GM18858 (cell line): ENCODE measurements around the gene TTC28.

ENCODE experiments used
- ATAC-seq: cut with Tn5 transposase; IDR thresholded peaks from one replicate; pipeline ENCODE4 v1.9.1; 2021; ENCODE audit not compliant: unreplicated experiment

TTC28 gene

DNA sequence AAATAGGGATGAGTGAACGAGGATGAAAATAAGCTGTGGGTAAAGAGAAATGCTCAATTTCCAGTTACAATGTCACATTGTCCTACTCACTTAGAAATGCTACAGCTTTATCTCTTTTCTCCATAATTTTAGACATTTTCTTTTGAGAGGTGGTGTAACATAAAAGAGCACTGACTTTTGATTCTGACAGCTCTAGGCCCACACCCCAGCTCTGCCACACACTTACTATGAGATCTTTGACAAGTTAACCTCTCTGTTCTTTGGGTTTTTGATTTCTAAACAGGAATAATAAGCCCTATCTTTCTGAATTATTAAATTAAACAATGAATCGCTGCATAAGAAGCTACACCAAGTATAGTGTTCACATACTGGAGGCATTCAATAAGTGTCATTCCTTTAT, 532.2 kb downstream of the TTC28 start:
- no peak for ATAC-seq

DNA sequence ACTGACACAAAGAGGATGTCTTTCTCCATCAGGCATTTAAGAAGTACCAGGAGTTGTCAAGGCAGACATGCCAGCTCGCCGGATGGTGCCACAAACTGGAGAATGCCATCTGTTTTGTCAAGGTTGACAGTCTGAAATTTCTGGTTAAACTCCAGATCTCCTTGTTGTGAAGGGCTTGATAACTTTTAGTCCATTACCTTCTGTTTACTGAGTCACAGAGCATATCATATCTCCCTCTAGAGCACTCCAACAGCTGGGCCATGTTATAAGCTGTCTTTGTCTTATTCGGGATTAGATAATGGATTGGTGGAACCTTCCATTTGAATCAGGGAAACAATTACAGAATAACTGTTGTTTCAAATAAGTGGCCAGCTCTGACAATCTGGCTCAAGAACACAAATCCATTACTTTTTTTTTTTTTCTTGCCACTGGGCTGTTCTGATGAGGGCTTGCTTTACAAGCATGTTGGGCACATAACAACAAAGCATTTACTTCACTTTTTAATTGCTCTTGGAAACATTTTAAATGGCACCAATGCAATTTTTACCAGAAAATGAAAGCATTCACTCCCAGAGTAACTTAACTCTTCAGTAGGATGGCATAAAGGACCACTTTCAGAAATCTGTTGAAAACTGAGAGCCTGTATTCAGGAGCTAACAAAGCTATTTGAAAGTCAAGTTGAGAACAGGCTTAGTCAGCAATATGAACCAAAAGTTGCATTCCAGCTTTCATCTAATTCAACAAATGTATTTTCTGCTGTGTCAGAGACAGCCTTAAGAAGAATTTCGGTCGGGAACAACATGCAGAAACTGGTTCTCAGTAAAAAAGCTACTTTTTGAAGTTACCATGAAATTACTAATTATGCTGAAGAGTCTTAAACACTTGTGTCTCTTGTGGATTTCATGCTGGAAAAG, 533.0 kb downstream of the TTC28 start:
- no peak for ATAC-seq

DNA sequence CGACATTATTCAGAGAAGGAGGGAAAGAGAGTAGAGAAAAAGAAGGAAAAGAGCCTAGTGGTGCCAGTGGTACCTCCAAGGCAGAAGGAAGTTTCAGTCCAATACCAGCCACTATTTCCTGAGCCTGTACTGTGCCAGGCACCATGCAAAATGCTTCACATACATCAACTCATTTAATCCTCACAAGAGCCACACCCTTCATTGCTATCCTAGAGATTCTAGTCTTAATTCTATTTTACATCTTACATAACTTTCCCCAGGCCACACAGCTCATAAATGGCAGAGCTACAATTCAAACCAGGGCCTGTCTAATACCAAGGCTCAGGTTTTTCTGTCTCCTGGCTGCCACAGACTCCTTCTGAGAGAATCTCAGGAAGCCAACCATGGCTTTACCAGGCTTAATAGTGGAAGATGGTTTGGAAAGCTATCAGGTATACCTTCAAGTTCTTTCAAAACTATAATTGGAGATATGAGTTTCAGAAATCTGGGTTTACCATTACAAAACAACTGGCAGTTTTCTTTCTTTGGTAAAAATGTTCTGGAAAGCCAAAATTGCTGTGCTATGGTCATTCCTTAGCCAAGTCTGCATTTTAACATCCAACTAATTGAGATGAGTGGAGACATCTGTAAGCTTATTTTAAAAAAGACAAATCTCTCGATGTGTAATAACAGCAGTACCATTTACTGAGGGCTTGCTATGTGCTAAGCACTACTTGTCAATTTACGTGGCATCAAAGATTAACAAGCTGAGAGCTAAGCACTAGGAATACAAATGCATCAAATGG, 535.5 kb downstream of the TTC28 start:
- no peak for ATAC-seq

DNA sequence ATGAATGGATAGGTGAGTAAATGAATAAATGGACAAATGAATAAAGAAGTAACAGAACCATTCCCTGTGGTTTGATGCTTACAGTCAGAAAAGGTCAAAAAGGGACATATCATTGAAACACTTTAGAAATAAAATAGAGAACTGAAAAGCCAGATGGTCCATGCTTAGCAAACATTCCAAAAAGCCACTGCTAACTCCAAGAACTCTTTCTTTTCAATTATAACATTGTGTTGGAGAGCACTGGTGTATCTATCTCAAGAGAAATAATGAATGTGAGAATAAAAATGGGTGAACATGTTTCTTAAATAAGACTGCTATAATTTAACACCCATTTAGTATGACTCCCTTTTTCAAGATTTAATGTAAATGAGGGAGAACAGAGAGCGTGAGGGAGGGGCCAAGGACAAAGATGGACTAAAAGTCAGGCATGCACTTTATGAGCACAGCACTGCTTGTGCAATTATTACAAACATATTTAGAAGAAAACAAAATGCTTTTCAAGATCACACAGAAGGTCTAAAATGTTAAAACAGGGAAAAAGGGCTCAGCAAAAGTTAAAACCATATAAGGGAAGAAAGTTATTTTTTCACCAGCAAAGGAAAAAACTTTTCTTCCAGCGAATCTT, 536.3 kb downstream of the TTC28 start:
- no peak for ATAC-seq

DNA sequence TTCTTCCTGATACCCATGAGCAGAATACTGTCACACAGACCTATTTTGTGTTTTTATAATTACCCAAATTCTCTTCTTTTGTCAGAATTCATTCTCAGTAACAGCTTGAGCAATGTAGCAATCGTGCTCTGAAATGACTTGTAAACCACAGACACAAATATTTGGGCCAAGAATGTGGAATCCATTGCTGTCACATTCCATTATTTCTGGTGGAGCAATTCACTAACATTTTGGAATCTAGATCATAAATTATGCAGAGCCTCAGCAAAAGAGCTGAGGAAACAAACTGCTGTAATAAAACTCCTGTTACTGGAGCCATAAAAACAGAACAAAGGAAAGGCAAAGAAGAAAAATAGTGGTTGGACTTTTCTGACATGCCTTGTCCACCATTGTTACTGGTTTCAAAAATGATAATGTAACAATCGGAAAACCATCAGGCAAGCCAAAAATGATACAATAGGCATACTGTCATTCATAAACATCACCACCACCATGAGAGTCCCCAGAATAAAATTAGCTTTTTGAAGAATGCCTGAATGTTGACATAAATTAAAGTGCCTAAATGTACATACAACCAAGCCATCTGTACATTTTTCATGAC, 537.2 kb downstream of the TTC28 start:
- ATAC-seq = no peak

DNA sequence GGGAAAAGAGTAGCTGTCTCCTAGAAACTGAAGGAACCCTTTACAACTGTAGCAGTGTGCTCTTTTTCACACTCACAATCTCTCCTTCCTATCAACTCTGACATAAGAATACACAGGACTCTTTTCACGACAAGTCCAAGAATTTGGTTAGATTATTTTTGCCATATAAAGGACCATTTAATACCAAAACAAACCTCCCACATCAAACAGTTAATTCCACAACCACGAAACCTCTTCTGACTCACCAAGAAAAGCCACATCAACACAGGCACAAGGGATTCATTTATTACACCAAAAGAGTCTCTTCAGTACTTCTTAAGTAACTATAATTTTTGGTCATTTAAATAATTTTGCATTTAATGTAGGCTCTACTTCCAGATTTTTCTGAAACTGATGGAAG, 538.0 kb downstream of the TTC28 start:
- no peak for ATAC-seq

DNA sequence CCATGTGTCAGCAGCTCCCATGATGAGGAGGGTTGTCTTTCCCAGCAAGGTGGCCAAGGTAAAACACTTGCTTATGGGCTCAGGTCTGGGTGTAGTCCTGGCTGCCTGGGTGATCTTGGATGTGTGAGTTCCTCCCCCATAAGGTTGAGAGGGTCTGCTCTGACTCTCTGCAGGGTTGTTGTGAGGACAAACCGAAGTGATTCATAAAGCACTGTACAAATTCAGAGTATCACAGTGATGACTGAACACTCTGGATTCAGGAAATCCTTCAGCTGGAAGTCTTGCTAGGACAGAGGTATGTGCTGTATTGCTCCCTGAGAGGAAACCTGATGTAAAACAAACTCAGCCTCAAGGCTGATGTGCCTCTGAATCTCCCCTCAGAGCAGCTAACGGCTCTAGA, 539.7 kb downstream of the TTC28 start:
- no peak for ATAC-seq

DNA sequence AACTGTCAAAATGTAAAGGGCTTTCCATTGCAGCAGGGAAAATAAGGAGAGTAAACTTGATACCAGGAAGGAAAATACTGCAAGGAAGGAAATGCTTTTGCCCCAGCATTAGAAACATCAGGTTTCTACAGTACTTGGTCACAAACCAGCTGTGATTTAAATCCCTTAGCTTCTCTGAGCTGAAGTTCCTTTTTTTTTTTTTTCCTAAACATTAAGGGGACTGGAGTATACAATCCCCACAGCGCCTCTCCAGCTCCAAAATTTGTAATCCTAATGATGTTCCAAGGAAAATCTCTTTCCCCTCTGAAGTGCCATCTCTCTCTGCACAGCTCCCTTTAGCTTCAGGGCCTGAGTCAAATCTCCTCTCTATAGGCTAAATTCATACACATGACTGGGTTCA, 540.1 kb downstream of the TTC28 start:
- no peak for ATAC-seq

DNA sequence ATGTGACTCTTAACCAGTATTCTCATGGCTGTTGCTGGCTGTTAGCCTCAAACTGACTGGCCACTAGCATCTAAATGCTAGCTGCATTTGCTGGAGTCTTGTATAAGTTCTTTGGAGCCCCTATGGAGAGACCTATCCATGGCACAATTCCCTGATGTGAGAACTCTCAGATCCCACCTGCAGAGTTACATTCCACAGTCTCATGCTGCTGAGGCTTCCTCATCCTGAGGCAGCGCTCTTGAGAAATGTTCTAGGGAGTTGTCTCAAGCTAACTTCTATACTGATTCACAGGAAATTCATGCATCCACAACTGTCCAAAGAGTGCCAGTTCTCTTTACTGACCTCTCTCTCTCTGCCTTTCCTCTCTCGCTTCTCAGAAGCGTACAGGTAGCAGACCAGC, 542.6 kb downstream of the TTC28 start:
- no peak for ATAC-seq

DNA sequence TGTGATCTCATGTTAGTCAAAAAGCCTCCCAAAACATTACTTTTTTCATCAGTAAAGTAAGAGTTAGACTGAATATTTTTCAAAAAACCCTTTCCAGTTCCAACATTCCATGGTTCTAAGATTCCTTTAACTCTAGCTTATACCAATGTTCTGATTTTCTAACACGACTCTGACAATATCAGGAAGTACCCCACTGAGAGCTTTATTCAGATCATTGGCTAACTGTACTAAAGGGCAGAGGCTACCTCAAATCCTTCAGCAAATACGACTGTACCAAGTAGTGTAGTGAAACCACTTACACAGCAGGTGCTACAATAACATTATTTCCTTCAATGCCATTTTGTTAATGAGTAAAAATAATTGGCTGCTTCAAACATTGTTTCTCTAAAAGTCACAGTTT, 547.2 kb downstream of the TTC28 start:
- no peak for ATAC-seq

DNA sequence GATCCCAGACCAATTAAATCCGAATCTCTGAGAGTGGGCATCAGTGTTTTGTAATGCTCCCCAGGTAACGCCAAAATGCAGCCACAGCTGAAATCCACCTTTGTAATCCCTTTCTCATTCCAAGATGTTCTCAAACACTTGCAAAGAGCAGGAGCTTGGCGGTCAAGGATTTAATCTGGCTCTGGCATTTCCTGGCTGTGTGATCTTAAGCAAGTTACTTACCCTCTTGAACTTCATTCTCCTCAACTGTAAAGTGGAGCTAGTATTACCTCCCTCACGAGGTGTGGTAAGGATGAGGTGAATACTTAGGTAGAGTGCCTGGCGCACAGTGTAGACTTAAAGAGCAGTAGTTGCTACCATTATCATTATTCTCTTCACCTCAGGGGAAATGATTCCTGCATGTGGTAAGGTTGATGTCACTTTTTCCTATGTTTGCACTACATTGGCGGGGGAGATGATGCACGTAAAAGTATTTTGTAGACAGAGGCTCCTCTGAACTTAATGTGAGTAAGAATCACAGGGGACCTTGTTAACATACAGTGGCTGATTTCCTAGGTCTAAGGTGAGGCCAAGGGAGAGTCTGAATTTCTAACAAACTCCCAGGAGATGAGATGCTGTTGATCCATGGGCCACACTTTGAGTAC, 550.2 kb downstream of the TTC28 start:
- ATAC-seq = no peak

DNA sequence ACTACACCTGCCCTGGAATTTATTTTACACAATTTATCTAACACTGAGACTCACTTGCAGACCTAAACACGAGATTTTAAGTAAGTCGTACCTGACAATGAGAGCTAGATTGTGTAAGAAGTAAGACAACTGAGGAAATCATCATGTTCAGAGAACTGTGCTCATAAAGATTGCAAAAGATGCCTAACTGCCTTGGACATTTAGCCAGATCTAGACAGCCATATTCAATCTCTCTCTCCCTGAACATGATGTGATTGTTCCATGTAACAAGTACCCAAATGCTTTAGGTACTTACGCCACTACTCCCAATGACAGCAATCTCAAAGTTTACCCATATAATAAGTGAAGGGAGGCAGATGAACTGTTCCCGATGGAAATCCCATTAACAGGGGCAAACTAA, 550.8 kb downstream of the TTC28 start:
- no peak for ATAC-seq

DNA sequence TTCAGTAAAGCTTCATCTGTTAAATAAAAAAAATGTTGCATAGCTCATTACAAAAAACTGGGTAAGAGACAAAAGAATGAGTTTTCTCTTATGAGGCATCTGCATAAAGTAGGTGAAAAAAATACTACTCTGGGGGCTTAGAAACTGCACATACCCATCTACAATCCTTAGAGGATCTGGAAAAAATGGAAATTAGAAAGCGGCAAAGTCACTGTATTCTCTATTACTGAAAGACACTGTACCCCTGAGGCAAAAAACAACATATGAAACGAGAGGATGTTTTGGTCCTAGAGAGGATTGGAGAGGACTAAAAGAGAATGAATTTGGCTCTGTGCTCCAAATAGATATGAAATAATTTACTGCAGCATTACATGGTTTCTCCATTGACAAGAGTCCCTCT, 553.8 kb downstream of the TTC28 start:
- ATAC-seq = no peak

DNA sequence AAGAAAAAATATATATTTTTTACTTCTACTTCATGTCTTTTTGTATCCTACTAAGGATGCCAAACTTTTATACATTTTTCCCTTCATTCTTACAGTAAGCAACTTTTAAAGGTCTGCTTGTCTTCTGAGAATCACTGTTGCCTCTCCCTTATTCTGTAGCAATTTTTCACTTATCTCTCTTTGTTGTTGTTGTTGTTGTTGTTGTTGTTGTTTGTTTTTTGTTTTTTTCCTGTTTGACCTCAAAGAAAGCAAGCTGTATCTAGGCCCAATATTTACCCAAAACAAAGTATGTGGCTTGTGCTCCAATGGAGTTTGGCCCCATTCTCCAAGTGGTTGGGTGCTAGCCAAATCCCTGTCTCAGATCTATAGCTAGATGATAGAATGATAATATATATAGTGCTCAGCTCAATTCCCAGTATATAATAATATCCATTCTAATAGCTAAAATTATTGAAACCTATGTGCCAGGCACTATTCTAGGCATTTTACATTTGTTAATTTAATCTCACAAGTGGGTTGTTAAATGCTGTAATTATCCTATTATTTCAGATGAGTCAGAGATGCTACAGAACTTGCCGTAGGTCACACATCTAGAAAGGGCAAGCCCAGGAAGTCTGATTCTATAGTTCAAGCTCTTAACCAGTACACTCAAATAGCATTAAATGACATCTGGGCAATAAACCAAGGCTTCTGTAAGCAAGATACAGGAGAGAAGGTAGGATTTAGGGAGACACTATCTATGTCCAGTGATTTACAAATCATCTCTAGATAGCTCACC, 555.5 kb downstream of the TTC28 start:
- ATAC-seq = no peak

DNA sequence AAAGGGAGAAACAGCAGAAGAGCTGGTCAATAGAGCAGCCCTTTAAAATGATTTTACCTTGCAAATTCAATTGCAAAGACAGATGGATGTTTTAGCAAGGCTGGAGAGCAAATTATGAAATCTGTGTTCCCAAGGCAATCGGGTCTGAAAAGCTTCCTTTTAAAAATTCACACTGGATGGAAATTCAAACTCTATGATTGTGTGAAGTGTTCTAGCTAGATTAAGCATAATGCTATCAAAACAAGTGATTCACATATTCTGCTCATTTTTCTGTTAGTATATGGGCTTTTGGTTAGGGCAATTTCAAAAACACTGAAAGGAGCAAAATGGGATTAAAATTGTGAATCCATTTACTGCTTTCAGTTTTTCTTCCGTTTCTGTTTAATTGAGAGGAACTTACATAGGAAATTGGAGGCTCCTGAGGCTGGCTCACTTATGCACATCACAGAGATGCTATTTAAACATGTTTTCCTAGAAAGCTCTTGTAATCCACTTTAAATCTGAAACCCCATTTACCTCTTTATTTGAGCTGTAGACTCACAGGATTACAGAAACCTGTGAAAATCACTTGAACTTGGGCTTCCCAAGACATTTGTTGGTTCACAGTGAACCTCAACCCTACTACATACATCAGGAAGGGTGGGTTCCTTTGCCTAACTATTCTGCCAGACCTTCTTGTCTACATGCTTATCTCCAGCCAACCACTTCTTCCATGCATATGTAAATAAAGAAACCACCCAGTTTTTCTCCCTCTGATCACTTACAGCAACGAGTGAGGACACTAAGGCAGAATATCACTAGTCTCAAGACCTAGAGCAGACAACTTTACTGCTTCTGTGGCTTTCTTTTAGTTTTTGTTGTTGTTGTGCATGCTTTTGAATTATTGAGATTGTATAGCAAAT, 558.7 kb downstream of the TTC28 start:
- no peak for ATAC-seq

DNA sequence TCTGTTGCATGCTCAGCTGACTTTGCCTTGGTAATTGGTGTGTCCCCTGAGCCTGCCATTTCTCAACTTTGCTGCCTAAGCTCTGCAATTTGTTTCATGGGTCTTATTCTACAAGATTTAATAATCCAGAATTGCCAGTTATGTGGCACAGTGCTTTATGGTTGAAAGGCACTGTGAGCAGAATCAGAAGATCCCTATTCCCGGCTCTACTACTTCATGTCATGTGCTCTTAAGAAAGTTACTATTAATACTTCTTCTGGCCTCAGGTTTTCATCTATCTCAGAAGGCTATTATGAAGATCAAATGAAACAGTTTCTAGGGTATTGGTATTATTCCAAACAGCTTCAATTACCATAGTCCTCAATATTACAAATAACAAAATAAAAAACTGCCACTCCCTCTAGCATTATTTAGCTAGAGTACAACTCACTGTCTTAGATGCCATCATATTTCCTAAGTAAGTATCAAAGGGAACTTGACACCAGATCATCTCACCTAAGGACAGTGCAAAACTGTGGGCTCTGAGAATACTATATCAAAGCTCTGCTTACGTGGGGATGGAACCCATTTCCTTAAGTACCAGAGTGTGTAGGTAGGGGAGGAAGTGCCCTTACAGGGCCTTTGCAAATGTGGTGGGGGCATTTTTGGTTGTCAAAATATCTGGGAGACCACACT, 560.5 kb downstream of the TTC28 start:
- no peak for ATAC-seq

DNA sequence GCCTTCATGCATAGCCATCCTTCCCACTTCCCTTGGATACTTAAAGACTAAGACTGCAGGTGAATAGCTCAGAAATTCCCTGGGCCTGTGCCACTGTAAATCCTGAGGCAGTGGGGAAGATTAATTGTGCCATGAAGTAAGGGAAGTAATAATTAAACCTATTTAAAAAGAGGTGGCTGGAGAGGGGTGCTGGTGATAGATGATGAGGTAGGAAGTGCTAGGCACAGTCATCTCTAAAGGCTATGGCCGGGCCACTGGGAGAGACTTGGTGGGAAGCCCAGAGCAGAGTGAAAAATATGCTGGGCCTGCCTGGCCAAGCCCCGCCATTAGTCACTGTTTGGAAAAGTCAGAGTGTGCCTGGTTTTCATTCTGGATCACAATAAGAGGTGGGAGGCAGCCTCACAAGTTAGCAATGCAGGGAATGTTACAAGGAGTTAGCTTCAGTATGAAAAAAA, 563.4 kb downstream of the TTC28 start:
- no peak for ATAC-seq

DNA sequence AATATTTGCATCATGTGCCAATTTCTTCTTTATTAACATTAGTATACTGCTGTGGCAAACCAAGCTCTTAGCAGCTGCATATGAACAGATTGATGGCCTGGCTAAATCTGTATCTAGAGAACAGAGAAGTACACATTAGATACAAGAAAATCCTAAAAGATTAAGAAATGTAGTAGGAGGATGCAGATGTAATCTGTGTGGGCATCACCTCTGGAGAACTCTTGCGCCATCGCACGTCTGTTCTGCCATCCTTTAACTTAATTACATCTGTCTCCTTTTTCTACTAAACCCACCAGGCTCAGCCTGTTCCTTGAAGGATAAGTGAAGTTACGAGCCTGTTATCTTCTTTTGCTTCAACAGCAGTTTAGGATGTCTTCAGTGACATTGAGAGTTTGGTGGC, 564.2 kb downstream of the TTC28 start:
- ATAC-seq = no peak
